Spleen (tissue), 7 donors: Measurements from ENCODE around the gene PSMD1.

Experiments used
- POLR2A ChIP-seq, 3 donors: fragments of 450-650 bp; IDR thresholded peaks; one replicate each; pipeline ENCODE4 v1.5.1; 2017; ENCODE audit warnings: antibody characterized with exemption in 3 of 3, mild to moderate bottlenecking in 1 of 3
- TF ChIP-seq, protein P1 (sequence below), 11 experiments: fragments of 200-600 bp in 7 of 11; fragments of 450-650 bp in 4 of 11; sonication (generic) in 4 of 11; IDR thresholded peaks in 8 of 11; conservative IDR thresholded peaks in 3 of 11; 1 replicate in 7 of 11; 2 replicates in 4 of 11; pipeline versions ENCODE4 v1.4.0 to v1.8.0; 2016 to 2021; ENCODE audit warnings: antibody characterized with exemption in 11 of 11, inconsistent platforms in 4 of 11, mild to moderate bottlenecking in 1 of 11
- donor health status: DM: no; HTN: no; CAD: no; lungs with moderate emphysema.
- donor health status: DM: no; HTN: no; CAD: no.
- donor health status: DM: no; HTN: no; CAD: no.

DNA sequence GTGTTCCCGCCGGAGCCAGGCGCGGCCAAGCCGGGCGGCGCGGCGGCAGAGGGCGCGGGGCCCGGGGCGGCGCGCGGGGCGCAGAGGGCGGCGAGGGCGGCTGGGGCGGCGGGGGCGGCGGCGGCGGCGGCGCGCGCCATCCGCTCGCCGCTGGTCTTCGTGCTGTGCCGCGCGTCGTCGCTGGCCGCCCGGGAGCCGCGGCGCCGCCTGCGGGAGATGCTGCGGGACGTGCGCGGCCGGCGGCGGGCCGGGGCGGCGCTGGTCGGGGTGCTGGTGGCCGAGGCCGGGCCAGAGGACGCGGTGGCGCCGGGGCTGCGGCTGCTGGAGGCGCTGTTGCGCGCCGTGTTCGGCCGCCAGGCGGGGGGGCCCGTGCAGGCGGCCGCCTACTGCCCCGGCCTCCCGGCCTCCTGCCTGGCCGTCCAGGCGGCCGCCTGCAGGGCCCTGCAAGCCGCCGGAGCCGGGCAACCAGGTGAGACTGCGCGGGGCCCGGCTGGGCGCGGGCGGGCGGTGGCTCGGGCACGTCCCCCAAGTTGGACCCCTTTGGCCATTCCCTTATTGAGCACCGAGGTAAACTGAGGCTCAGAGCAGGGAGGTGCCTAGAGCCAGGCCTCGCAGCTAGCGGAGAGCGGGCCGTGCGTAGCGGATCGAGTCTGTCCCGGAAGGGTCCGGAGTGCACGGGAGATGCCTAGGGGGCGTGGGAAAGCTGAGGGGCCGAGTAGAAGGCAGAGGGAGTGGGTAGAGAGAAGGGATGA is 18.8 kb upstream of the PSMD1 start:
- TF ChIP-seq, protein P1, sequence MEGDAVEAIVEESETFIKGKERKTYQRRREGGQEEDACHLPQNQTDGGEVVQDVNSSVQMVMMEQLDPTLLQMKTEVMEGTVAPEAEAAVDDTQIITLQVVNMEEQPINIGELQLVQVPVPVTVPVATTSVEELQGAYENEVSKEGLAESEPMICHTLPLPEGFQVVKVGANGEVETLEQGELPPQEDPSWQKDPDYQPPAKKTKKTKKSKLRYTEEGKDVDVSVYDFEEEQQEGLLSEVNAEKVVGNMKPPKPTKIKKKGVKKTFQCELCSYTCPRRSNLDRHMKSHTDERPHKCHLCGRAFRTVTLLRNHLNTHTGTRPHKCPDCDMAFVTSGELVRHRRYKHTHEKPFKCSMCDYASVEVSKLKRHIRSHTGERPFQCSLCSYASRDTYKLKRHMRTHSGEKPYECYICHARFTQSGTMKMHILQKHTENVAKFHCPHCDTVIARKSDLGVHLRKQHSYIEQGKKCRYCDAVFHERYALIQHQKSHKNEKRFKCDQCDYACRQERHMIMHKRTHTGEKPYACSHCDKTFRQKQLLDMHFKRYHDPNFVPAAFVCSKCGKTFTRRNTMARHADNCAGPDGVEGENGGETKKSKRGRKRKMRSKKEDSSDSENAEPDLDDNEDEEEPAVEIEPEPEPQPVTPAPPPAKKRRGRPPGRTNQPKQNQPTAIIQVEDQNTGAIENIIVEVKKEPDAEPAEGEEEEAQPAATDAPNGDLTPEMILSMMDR (IDR thresholded peaks at IDR 0.05 in 8 of 11, conservative IDR thresholded peaks at IDR 0.05 in 3 of 11), result no peak
- TF ChIP-seq POLR2A (IDR thresholded peaks at IDR 0.05), result no peak
